Heart left ventricle (tissue), 13 donors: Measurements from ENCODE around the gene MPDU1.

Source experiments
- CTCF ChIP-seq, 12 donors: fragments of 200-600 bp; sonication (generic) in 4 of 12; IDR thresholded peaks; one replicate each; pipeline versions ENCODE4 v1.5.0 to v1.8.0; 2018 to 2022; ENCODE audit warnings: antibody characterized with exemption in 12 of 12, mild to moderate bottlenecking in 5 of 12
- POLR2A ChIP-seq, 2 donors: fragments of 450-650 bp; IDR thresholded peaks; one replicate each; pipeline ENCODE4 v1.6.1; 2017; ENCODE audit warnings: antibody characterized with exemption in 2 of 2, mild to moderate bottlenecking in 2 of 2, moderate library complexity in 2 of 2
- donor health status: ischemic (EF 13 %, LVEDD 7.1; RV severe dilation, severe dysfunction).
- donor health status: DM: no; HTN: yes; CAD: no.
- donor health status: DM: no; HTN: no; CAD: no.
- donor health status: ischemic (EF 25% LVEDD 6.9; RV normal size, moderate dysfunction).
- donor health status: ischemic (EF 25% LVEDD 5.7; RV mildly dilated, moderate dysfunction).
- donor health status: ischemic (EF 35%, LVEDD 5.7; RV mildly dilated, moderate dysfunction).
- donor health status: nonischemic (EF 11% LVEDD 7.7; RV severe dilation, severe dysfunction).
- donor health status: DM: yes; HTN: yes; CAD: no.
- donor health status: PGD.
- donor health status: ischemic (EF 29% LVEDD 5.4; RV normal size, mild dysfunction).
- donor health status: nonischemic (EF 23%, LVEDD 6.1; RV moderate dilation, normal function).

- TF ChIP-seq CTCF (IDR thresholded peaks at IDR 0.05) (no peak), POLR2A (IDR thresholded peaks at IDR 0.05) (no peak)
These were observed 28.1 kb downstream of the MPDU1 start for GRCh38 chr17:7611635-7612293.
